Kidney glomerular epithelial cell (primary cell): Measurements from ENCODE around the gene DPP6.

Experiments
- DNase-seq: peaks from one replicate; lab custom pipeline; 2025; lab: John Stamatoyannopoulos, UW

Gene DPP6

DNA sequence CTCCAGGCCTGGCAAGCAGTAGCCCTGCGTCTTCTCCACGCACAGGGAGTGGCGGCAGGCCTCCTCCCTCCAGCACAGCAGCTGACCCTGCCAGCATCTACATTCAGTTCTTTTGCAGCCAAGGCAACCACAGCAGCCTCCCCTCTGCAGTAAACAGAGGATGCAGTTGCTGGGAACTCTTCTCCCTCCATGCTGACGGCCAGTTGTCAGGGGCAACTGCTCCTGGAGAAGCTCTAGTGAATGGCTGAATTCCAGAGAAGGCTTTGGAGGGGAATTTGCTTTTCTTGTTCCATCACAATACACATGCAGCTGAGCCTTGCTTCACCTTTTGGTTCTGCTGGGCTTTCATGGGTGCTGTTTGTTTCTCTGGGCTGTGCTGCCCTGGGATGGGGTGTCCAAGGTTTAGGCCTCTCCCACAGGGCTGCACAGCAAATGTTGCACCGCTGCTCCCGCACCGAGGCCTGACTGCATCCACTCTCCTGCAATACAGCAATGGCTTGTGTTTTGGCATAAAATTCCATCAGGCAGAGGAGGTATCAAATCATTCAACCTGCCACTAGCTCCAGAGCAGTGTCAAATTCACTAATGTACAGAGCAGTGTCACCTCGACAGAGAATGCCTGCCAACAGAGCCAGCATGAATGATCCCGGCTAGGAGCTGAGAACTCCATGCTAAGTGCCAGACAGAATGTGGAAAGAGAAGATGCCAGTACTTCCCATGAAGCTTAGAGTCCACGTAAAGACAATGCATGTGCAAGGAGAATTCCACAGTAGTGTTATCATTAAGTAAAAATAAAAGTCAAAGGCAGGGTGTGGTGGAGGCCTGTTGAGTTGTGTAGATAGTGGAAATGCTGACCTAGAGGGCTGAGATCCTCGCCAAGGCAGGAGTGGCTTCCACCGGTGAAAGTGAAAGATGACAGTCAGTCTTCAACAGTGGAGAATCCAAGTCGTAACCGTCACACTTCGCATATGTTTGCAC, 399.6 kb downstream of the DPP6 start:
- DNase-seq = no peak

DNA sequence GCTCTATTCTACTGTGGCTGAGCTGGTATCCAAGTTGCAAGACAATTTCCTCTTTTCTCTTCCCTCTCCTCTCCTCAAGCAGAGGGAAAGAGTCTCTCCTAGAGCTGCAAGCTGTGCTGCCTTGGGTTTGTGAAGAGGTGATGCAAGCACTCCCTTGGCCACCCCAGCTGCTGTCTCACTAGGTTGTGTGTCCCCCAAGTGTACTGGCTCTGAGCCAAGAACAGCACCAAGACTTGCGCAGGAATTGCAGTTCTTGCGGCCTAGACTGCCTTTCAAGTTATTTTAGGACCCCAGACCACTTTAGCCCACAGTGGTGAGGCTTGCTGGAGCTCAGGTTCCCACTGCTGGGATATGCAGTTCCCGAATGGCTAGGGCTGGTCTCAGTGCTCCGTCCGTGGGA, 411.6 kb downstream of the DPP6 start:
- no peak for DNase-seq

DNA sequence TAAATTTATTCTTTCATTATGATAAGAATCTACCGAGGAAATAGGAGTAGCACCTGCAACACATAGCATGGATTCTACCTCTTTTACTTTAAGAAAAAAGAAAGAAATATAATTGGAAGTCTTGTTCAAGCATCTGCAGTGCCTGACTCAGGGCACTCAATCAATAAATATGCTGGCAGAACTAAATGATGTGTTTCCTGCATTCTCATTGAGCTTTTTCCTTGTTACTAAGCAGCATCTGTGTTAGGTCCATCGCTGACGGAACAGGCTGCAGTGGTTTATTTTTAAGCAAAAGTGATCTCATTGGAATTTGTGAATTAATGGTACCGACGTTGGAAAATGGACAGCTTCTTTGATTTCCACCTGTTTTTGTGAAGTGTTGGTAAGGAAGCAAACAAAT, 417.5 kb downstream of the DPP6 start:
- no peak for DNase-seq

DNA sequence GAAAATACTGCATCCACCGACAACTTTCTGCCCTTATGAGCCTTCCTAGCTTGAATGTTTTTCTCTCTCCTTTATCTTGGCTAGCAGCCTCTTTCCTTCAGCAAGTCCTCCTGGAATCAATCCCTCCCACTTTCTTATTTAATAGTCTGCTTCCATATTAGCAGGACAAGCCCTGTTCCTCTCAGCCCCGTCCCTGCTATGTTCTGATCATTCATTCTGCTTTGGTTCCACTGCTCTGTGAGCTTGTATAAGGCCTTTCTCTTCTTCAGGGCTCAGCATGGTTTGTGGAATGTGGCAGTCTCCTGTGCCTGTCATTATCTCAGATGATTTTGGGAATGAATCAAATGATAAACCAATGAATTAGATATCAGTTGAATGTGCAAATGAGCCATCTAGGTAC, 420.1 kb downstream of the DPP6 start:
- DNase-seq = no peak

DNA sequence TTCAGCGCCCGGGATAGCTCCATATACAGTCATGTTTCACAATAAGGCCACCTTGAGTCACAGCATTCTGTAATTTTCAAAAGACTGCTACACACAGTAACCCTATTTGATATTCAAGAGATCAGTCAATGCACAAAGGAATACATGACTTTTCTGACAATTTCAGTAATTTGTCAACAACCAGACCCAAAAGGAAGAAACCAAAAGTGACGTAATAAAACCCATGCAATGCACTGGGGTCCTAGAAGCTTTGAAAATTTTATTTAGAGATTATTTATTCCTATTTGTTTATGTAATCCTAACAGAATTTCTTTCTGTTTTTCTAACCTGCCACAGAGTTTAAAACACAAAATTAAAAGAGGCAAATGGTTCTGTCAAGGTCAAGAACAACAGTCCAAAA, 421.2 kb downstream of the DPP6 start:
- no peak for DNase-seq

DNA sequence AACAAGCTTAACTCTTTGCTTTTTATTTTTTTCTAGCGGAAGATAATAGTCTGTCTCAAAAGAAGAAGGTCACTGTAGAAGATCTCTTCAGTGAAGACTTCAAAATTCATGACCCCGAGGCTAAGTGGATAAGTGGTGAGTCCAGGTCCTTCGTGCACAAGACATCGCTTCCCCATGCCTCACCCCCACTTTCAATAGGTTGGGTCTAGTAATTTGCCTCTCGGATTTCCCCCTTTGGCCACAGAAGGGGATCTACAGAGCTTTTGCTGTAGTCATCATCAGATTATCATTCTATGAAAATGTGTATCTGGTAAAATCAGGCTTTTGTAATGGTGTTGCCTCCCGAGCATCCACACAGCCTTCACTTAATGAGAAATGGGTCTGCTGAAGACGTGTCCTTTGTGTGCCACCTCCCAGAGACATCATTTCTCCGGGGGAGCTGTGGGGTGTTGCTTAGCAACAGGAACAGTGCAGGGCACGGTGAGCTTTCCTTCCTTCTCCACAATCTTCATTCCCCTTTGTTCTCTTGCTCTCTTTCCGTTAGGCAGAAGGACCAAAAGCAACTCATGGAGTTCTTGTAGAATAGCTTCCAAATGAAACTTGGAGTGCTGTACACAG, 422.8 kb downstream of the DPP6 start:
- no peak for DNase-seq

DNA sequence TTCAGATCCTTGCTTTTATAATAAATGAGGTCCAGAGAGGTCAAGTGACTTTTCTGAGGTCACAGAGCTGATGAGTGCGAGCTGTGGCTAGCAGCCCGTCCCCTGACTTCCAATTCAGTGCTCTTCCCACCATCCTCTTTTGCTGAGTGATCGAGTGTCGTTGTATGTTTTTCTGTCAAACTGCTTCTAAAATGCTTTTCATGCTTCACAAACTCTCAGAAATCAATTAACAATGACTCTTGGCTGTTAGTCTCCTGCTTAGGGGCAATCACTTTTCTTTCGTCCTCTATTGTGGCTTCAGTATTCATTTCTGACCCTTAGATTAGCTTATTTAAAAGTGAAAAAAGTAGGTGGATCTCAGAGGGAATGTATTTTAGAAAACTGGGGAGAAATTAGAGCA, 423.7 kb downstream of the DPP6 start:
- DNase-seq = no peak

DNA sequence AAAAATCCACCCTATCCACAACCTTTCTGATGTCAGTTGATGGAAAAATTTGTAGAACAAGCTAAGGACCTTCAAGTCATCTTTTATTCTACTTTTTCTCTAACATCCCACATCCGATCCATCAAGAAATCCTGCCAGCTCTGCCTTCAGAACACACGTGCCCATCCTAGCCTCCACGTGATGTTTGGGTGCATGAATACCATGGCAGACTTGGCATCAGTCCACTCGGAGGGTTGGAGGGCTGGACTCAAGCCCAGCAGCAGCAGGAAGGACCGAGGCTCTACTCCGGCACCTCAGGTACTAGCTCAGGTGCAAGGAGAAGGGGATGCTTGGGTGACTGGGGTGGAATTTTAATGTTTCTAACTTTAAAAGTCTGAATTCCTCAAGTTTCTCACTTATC, 428.6 kb downstream of the DPP6 start:
- no peak for DNase-seq

DNA sequence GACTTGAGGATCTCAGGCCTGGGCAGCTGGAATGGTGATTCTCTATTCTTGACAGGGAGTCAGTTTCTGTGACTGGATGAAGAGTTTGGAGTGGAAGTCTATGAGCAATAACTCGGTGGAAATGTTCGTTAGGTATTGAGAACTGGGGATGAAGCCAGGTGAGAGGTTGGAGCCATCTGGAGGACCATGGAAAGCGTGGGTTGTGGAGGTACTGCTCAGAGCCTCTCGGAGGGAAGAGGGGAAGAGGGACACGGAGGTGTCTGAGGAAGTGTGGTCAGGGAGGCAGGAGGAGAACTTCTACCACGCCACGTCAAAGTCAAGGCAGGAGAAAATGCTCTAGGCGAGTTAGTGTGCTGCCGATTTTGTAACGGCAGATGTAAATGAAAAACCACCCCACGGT, 430.7 kb downstream of the DPP6 start:
- DNase-seq = no peak

DNA sequence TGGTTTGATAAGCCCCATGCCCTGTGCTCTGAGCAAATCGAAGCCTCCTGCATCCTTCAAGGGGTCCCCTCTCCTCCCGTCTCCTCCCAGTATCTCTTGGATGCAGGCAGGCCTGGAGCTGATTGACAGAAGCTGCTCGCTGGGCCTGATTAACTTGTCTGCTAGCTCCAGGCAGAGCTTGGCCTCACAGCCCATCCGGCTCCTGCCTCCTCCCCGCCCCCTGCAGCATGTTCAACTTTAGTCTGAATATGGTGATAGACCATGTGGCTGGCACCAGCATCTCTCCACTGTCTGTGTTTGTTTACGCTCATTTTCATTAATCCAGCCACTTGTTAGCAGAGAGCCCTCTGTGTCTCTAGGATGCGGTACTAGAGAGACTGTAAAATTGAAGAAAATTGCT, 432.2 kb downstream of the DPP6 start:
- DNase-seq = no peak

DNA sequence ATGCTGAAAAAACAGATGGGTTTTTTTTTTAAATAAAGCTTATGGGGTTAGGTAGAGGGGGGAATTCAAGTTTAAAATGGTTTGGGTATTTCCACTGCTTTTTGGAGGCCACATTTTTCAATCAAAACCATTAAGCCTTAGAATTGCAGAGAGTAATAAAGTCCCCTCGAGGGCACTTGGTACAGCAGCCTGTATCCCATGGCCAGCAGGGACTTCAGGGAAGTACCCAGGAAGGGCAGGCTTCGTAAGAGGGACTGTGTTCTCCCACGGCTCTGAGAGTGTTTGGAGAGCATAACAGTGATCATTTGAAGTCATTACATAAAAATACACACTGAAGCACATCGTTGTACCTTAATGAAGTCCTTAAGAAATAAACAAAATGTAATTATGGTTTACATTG, 432.7 kb downstream of the DPP6 start:
- no peak for DNase-seq

DNA sequence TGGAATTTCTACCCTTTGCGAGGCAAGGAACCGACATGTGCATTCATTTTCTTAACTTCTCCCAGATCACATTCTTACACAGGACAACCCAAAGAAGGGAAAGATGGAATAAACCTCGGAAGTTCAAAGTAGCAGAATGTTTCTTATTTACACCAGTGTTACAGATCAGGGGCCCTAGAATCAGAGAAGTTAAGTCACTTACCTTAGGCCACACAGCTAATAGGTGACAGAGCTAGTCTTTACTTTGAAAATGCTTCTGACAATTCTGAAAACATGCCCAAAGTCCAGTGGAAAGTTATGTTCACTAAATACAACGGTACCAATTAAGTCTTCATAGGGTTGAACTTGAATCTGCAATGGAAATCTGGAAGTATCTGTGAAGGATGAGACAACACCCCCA, 437.7 kb downstream of the DPP6 start:
- DNase-seq = no peak

DNA sequence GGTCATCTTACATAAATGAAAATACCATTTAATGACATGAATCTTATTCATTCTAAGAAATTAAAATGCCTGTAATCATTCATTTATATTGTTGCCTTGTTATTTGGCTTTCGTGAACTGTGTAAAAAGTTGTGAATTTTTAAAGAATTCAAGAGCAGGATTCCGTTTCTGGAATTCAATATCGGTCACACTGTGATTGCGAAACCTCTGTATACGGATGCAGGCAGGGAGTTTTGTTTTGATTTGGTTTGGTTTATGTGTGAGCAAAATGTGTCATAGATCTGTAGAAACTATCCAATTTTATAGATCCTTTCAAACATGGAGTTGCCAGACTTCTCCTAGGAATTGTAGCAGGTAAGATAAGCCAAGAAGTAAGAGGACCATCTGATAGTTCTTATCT, 441.4 kb downstream of the DPP6 start:
- no peak for DNase-seq

DNA sequence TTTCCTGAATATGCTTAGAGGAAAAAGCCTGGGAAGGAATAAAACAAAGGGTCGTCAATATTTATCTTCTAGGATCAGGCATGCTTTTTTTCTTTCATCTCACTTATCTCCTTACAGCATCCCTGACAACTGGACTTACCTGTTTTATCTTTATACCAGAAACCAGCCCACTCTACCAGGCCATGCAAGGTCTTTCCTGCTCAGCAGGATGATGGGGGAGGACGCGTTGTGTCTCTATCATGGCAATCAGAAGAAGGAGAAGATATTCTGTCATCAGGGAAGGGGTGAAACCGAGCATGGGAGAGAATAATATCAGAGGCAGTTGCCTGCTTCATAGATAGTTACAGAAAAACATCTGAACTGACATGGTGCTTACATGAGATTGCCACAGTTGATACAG, 445.6 kb downstream of the DPP6 start:
- no peak for DNase-seq

DNA sequence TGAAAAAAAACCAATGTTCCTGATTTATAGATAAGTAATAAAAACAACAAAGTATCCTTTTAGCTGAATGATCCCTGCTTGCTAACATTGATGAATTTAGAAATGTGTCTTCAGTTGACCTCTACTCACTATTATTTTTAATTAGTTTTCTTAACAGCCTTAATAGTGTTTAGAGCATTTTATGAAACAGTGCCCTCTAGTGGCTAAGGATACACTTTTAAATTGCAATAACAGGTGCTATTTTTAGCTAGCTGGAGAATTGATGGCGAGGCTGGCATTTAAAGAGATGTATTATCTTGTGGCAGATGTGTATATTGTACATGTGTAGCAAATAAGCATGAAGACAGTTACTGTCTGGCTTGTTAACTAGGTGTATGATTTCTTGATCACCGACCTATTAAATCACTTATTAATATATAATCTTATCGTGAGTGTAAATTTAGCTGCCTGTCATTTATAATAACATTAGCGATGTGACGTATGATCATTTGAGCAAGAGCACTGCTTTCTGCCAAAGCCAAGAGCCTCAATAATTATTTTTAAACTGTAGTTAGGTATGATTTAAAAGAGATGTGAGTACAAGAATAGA, 451.9 kb downstream of the DPP6 start:
- peak; percentile 35 for DNase-seq

DNA sequence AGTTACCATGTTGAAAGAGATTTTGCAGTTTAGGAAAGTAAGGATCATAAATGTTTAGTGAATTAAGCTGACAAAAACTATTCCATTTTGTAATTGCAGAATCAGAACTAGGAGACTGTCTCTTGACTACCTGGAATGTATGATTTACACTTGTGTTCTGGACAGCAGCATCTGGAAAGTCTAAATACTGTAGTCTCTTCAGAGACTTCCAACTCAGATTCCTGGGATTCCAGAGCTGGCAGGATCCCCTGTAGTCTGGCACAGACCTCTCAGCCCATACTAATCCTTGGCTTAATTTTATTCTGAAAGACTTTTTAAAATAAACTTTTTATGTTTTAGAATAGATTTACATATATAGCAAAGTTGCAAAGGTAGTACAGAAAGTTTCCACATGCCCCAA, 452.7 kb downstream of the DPP6 start:
- DNase-seq = no peak

DNA sequence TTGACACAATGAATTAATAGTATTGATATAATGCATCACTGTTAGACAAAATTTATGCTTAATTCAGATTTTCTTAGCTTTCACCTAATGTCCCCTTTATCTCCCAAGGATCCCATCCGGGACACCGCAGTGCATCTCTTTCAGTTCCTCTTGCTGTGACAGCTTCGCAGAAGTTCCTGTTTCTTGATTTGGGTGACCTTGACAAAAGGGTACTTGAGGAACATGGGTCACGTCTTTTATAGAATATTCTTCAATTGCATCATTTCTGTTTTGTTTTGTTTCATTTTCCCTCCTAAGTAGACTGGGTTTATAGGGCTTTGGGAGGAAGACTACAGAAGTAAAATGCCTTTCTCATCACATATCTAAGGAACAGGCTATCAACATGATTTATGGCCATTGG, 453.2 kb downstream of the DPP6 start:
- no peak for DNase-seq

DNA sequence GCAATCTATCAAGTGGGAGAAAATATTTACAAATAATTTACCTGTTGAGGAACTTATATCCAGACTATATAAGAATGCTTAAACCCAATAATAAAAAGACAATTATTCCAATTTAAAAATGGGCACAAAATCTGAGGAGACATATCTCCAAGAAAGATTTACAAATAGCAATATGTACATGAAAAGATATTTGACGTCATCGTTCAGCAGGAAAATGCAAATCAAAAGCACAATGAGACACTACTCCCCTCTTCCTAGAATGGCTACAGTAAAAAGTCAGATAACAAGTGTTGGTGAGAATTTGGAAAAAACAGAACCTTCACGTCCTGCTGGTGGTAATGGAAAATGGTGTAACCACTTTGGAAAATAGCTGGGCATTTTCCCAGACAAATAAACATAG, 457.0 kb downstream of the DPP6 start:
- no peak for DNase-seq

DNA sequence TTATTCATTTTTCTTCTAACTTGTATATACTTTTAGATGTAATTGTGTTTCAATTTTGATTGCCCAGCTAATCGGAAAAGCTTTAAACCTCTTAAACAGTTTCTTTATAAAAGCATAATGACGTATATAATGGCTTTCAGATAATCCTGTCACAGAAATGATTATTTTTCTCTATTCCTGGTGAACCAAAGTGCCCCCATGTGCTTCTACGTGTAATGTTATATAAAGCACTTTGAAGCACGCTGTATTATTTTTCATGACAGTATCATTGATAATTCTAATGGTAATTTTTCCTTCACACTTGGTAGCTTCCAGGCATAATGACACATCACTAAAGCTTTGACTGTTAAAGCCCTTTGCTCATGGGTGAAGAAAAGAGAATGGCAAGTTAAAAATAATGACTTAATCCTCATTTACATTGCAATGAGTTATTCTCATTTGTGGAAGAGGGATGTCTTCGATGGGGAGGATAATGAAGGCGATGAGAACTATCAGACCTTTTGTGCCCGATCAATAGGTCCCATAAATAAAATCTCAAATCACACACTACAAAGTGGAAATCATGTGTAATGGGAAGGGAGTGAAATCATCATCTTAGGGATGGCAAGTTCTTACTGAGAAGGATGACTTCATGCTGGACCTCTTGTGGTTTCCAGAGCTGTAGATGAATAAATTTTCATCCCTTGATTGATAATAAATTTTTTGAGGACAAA, 460.1 kb downstream of the DPP6 start:
- DNase-seq = no peak

DNA sequence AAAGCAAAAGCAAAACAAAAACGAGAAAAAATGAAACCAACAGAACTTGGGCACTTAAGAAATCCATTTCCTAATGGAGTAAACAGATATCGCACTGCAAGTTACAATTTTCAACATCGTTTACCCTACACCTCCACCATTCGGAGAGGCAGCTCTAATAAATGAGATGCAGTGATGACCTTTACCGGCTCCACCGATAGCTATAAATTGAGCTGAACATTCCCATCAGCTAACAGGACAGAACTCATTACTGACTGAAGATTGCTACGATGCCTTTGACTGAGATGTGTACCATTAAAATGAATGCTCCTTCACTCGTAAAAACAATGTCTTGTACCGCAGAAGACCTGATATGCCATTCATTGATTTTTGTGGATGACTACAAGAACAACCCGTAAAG, 465.6 kb downstream of the DPP6 start:
- DNase-seq = no peak

DNA sequence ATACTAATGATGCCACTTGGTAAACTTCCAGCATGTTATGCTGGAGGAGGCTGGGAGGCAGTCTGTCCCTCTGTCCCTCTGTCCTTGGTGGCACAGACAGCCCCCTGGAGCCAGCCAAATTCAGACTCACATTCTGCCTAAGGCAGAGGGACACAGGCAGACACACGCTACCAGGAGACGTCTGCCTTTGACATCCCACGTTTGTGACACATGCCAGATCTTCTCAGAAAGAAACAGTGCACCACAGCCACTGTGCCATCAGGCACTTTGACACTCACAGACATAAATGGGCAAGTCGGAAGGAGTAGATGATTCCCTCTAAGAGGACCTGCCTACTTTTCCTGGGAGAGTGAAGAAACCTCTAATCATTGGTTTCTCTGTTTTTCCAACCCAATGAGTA, 467.0 kb downstream of the DPP6 start:
- DNase-seq = no peak

DNA sequence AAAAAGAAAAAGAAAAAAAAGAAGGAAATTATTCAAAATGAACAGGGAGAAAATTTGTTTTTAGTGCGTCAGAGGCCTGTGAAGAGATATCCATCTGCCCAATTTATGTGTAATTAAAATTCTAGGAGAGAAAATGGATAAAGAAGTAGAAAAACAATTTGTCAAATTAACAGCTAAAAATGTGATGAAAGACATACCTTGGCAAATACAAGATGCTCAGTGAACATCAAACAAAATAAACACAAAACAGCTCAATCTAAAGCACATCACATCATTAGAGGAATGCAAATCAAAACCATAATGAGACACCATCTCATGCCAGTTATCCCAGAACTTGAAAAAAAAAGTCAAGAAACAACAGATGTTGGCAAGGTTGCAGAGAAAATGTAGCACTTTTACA, 477.9 kb downstream of the DPP6 start:
- no peak for DNase-seq

DNA sequence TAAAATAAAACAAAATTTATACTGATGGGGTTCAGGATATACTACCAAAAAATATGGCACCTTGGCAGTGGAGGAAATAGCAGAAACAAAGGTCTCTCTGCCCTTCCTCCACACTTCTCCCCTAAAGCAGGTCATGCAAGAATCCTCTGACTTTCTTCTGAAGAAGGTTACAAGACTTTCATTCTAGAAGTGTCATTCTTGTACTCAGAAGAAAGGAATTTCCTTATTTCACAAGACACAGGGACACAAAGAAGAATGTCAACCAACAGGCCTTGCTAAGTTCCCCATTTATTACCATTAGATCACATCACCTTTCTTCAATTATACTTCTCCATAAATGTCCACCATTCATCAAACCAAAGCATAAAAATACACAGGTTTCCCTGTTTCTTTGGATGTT, 480.6 kb downstream of the DPP6 start:
- no peak for DNase-seq
